GM23338 (cell line): Measurements from ENCODE around the gene DGKE. TPM values are rescaled to one million over a fixed set of nuclear protein-coding genes. Genes with fewer than 3 reads are reported as not detected.
A peak's percentile ranks its signal among the peaks of the same experiment; 100 is the strongest.

Experiments used
- ATAC-seq: fragments of 200-7000 bp; cut with Tn5 transposase; 3 replicates; pipeline ENCODE4 v1.9.1; 2020
- DNase-seq: peaks from one replicate; pipeline ENCODE4 v3.0.0-alpha.2; 2015; ENCODE audit warnings: low spot score
- H2AFZ ChIP-seq: fragments of 200-600 bp; sonication (generic); 2 replicates; pipeline ENCODE4 v1.8.0; 2016; ENCODE audit warnings: antibody characterized with exemption, mild to moderate bottlenecking, moderate library complexity
- H3F3A ChIP-seq: fragments of 200-600 bp; sonication (generic); replicated peaks from 2 replicates; pipeline ENCODE4 v1.8.0; 2017; ENCODE audit warnings: antibody characterized with exemption, mixed run types, low read depth
- H3K27ac ChIP-seq: fragments of 200-600 bp; sonication (generic); 2 replicates; pipeline ENCODE4 v1.6.1; 2016; ENCODE audit warnings: low read depth
- H3K27me3 ChIP-seq: fragments of 200-600 bp; sonication (generic); 2 replicates; pipeline ENCODE4 v1.8.0; 2016; ENCODE audit warnings: mild to moderate bottlenecking, mixed run types, moderate library complexity; ENCODE audit not compliant: insufficient read depth
- H3K36me3 ChIP-seq: fragments of 200-600 bp; sonication (generic); 2 replicates; pipeline ENCODE4 v1.8.0; 2016; ENCODE audit warnings: mild to moderate bottlenecking; ENCODE audit not compliant: insufficient read depth
- H3K4me1 ChIP-seq: fragments of 200-600 bp; sonication (generic); 2 replicates; pipeline ENCODE4 v1.8.0; 2016; ENCODE audit warnings: mild to moderate bottlenecking, moderate library complexity; ENCODE audit not compliant: insufficient read depth
- H3K4me2 ChIP-seq: fragments of 200-600 bp; sonication (generic); 2 replicates; pipeline ENCODE4 v1.7.1; 2017; ENCODE audit warnings: mixed run types
- H3K4me3 ChIP-seq: fragments of 200-600 bp; sonication (generic); 2 replicates; pipeline ENCODE4 v1.6.1; 2016; ENCODE audit warnings: mixed run types
- H3K79me2 ChIP-seq: fragments of 200-600 bp; sonication (generic); replicated peaks from 2 replicates; pipeline ENCODE4 v1.8.0; 2017; ENCODE audit warnings: mild to moderate bottlenecking; ENCODE audit not compliant: insufficient read depth
- H3K9me2 ChIP-seq: fragments of 200-600 bp; sonication (generic); 2 replicates; pipeline ENCODE4 v1.8.0; 2017; ENCODE audit not compliant: insufficient read depth
- H4K20me1 ChIP-seq: fragments of 200-600 bp; sonication (generic); replicated peaks from 2 replicates; pipeline ENCODE4 v1.8.0; 2017; ENCODE audit warnings: mild to moderate bottlenecking; ENCODE audit not compliant: insufficient read depth
- H3K27ac Mint-ChIP-seq: 2 replicates; pipeline ENCODE4 v1.8.0; 2020; ENCODE audit warnings: inconsistent platforms, mild to moderate bottlenecking, moderate library complexity, mixed read lengths
- H3K27me3 Mint-ChIP-seq: 3 replicates; pipeline ENCODE4 v1.8.0; 2022; ENCODE audit warnings: low read depth, mild to moderate bottlenecking, moderate library complexity, mixed read lengths, inconsistent platforms; ENCODE audit not compliant: insufficient read depth, poor library complexity
- H3K36me3 Mint-ChIP-seq: 3 replicates; pipeline ENCODE4 v1.8.0; 2021; ENCODE audit warnings: low read depth, mild to moderate bottlenecking, inconsistent platforms, moderate library complexity, mixed read lengths
- H3K4me1 Mint-ChIP-seq: 3 replicates; pipeline ENCODE4 v1.8.0; 2020; ENCODE audit warnings: mild to moderate bottlenecking, inconsistent platforms, mixed read lengths
- H3K4me3 Mint-ChIP-seq: 3 replicates; pipeline ENCODE4 v1.8.0; 2021; ENCODE audit warnings: moderate library complexity, mild to moderate bottlenecking, inconsistent platforms, mixed read lengths
- H3K9me3 Mint-ChIP-seq: 3 replicates; pipeline ENCODE4 v1.8.0; 2020; ENCODE audit warnings: moderate library complexity, mild to moderate bottlenecking, inconsistent platforms, mixed read lengths
- ETS1 ChIP-seq: IDR thresholded peaks from 2 replicates; pipeline ENCODE4 v1.6.1; 2016; ENCODE audit warnings: antibody characterized with exemption
- EZH2 ChIP-seq: fragments of 200-600 bp; sonication (generic); IDR thresholded peaks from one replicate; pipeline ENCODE4 v1.8.0; 2017; ENCODE audit warnings: antibody characterized with exemption, mild to moderate bottlenecking, low read depth; ENCODE audit not compliant: unreplicated experiment
- EZH2phosphoT487 ChIP-seq: fragments of 200-600 bp; sonication (generic); IDR thresholded peaks from one replicate; pipeline ENCODE4 v1.8.1; 2018; ENCODE audit warnings: antibody characterized with exemption; ENCODE audit not compliant: unreplicated experiment
- JUNB ChIP-seq: IDR thresholded peaks from one replicate; pipeline ENCODE4 v1.6.1; 2016; ENCODE audit warnings: antibody characterized with exemption; ENCODE audit not compliant: unreplicated experiment
- NANOG ChIP-seq: IDR thresholded peaks from 2 replicates; pipeline ENCODE4 v1.6.1; 2016; ENCODE audit warnings: antibody characterized with exemption, borderline replicate concordance
- STAT1 ChIP-seq: IDR thresholded peaks from one replicate; pipeline ENCODE4 v1.6.1; 2016; ENCODE audit warnings: antibody characterized with exemption; ENCODE audit not compliant: unreplicated experiment
- ZNF331 ChIP-seq: fragments of 250-450 bp; sonication (Bioruptor Pico); IDR thresholded peaks from 2 replicates; pipeline ENCODE4 v1.5.0; 2020; ENCODE audit warnings: low read depth, mild to moderate bottlenecking, moderate library complexity
- ZNF462 ChIP-seq: fragments of 250-450 bp; sonication (Bioruptor Pico); IDR thresholded peaks from 2 replicates; pipeline ENCODE4 v1.5.0; 2020; ENCODE audit warnings: mild to moderate bottlenecking, moderate library complexity
- polyA plus RNA-seq: library from polyadenylated mRNA; unstranded; fragments of >200 nt; fragmentation: Nextera tagmentation; extraction: Ambion mirVana; gene quantifications from 2 replicates; pipeline ENCODE4 v1.2.1, GENCODE V29; 2016
- total RNA-seq: library from RNA; depleted of rRNA; stranded (reverse); fragments of >200 nt; shearing (Covaris generic); gene quantifications from 2 replicates; pipeline ENCODE4 v1.2.3, GENCODE V29; 2014

DGKE gene
- total and polyA plus RNA-seq, 2 experiments from 2014 or later: 3.9 to 10.1 TPM

- TF ChIP-seq ETS1: no peak
These were observed 671 bp downstream of the DGKE start (continued) for GRCh38 chr17:56834380-56835263.

GRCh38 chr17:56835264-56835585 lies 1.3 kb downstream of the DGKE start:
- peak overlapping the region; percentile 81 for H3K4me3 Mint-ChIP-seq
- no peaks in the 10 kb centered on the region for H3K36me3 ChIP-seq
- no peak for DNase-seq
- peak overlapping the region; percentile 84 for H3K4me3 ChIP-seq
- peaks cover 40% of the 10 kb centered on the region for H3K4me1 ChIP-seq
- peaks cover 31% of the 10 kb centered on the region for H3K27me3 ChIP-seq
- H3K4me1 Mint-ChIP-seq: peaks cover 43% of the 10 kb centered on the region
- peaks cover 8% of the 10 kb centered on the region; the same call in 1 of the 2 replicates for H3F3A ChIP-seq
- peaks cover 4% of the 10 kb centered on the region; the same call in 1 of the 2 replicates for H4K20me1 ChIP-seq
- peaks cover 22% of the 10 kb centered on the region for H3K36me3 Mint-ChIP-seq
- no peaks in the 10 kb centered on the region for H3K9me3 Mint-ChIP-seq
- H3K27me3 Mint-ChIP-seq: peaks cover 20% of the 10 kb centered on the region
- H3K4me2 ChIP-seq: peak overlapping the region; percentile 91
- TF ChIP-seq EZH2phosphoT487 (no peak), ETS1 (no peak), STAT1 (no peak), JUNB (no peak), EZH2 (no peak), NANOG (no peak), ZNF331 (no peak), ZNF462 (no peak)
- no peaks in the 10 kb centered on the region for H3K9me2 ChIP-seq
- H3K27ac ChIP-seq: no peak overlapping the region
- H3K27ac Mint-ChIP-seq: no peak overlapping the region
- no peak for ATAC-seq
- peaks cover 12% of the 10 kb centered on the region for H3K79me2 ChIP-seq
- peak overlapping the region; percentile 87; the same call in 1 of the 2 replicates for H2AFZ ChIP-seq
